GM12878 (cell line): ENCODE data around the gene CCDC88A. TPM values are rescaled to one million over a fixed set of nuclear protein-coding genes. Genes with fewer than 3 reads are reported as not detected.
A peak's percentile ranks its signal among the peaks of the same experiment; 100 is the strongest.

ENCODE experiments used
- ATF2 ChIP-seq: IDR thresholded peaks from 2 replicates; pipeline ENCODE4 v1.6.1; 2012; ENCODE audit warnings: low read length, inconsistent platforms
- ATF7 ChIP-seq: fragments of 450-650 bp; IDR thresholded peaks from 2 replicates; pipeline ENCODE4 v1.6.1; 2016; ENCODE audit warnings: low read depth, mild to moderate bottlenecking
- BCL11A ChIP-seq: IDR thresholded peaks from 2 replicates; pipeline ENCODE4 v1.6.1; 2011; ENCODE audit warnings: low read depth, low read length
- BHLHE40 ChIP-seq, 2 experiments: fragments of 450-650 bp in 1 of 2; IDR thresholded peaks; 2 replicates each; pipeline ENCODE4 v1.6.1; 2011 to 2017; ENCODE audit warnings: low read depth in 2 of 2, borderline replicate concordance in 1 of 2, improper control_type of control experiment in 1 of 2, low read length in 1 of 2, mild to moderate bottlenecking in 1 of 2
- CUX1 ChIP-seq: IDR thresholded peaks from 2 replicates; pipeline ENCODE4 v1.6.1; 2012; ENCODE audit warnings: improper control_type of control experiment, low read depth, low read length; ENCODE audit not compliant: insufficient replicate concordance
- E4F1 ChIP-seq: fragments of 450-650 bp; IDR thresholded peaks from 2 replicates; pipeline ENCODE4 v1.6.1; 2018; ENCODE audit warnings: borderline replicate concordance, mild to moderate bottlenecking; ENCODE audit not compliant: partially characterized antibody
- GABPA ChIP-seq: IDR thresholded peaks from 2 replicates; pipeline ENCODE4 v1.6.1; 2014; ENCODE audit warnings: antibody characterized with exemption, low read depth, mild to moderate bottlenecking, inconsistent platforms
- IKZF2 ChIP-seq, 2 experiments: fragments of 450-650 bp; IDR thresholded peaks; 2 replicates each; pipeline ENCODE4 v1.6.1; 2017; ENCODE audit warnings: mild to moderate bottlenecking in 2 of 2, moderate library complexity in 2 of 2
- IRF5 ChIP-seq: fragments of 450-650 bp; IDR thresholded peaks from 2 replicates; pipeline ENCODE4 v1.6.1; 2017; ENCODE audit warnings: borderline replicate concordance
- MTA3 ChIP-seq: IDR thresholded peaks from 2 replicates; pipeline ENCODE4 v1.6.1; 2012; ENCODE audit warnings: low read length, inconsistent platforms, borderline replicate concordance
- POLR2AphosphoS5 ChIP-seq: IDR thresholded peaks from 2 replicates; pipeline ENCODE4 v1.6.1; 2011; ENCODE audit warnings: mild to moderate bottlenecking, low read length, inconsistent platforms
- SREBF2 ChIP-seq: IDR thresholded peaks from 2 replicates; pipeline ENCODE4 v1.6.1; 2012; ENCODE audit warnings: mild to moderate bottlenecking, low read length
- TBL1XR1 ChIP-seq: IDR thresholded peaks from 2 replicates; pipeline ENCODE4 v1.6.1; 2012; ENCODE audit warnings: low read depth, low read length, improper control_type of control experiment
- TCF3 ChIP-seq: IDR thresholded peaks from 2 replicates; pipeline ENCODE4 v1.6.1; 2012; ENCODE audit warnings: low read depth, mild to moderate bottlenecking, low read length, borderline replicate concordance; ENCODE audit not compliant: insufficient read depth
- USF1 ChIP-seq: IDR thresholded peaks from 2 replicates; pipeline ENCODE4 v1.6.1; 2011; ENCODE audit warnings: borderline replicate concordance, low read depth, mild to moderate bottlenecking, moderate library complexity, mixed read lengths, low read length; ENCODE audit not compliant: insufficient read depth; ENCODE audit errors: extremely low read length
- ZNF274 ChIP-seq: IDR thresholded peaks from one replicate; pipeline ENCODE4 v1.8.0; 2011; ENCODE audit not compliant: insufficient read length, insufficient read depth
- ZNF384 ChIP-seq: IDR thresholded peaks from 2 replicates; pipeline ENCODE4 v1.6.1; 2012; ENCODE audit warnings: low read depth, mild to moderate bottlenecking, low read length, improper control_type of control experiment, borderline replicate concordance
- ZZZ3 ChIP-seq: IDR thresholded peaks from 2 replicates; pipeline ENCODE4 v1.6.1; 2011; ENCODE audit warnings: low read depth; ENCODE audit not compliant: control insufficient read depth, insufficient read length
- polyA plus RNA-seq, 11 experiments: library from polyadenylated mRNA; depleted of rRNA in 4 of 11; unstranded in 6 of 11; stranded (reverse) in 5 of 11; fragments of >200 nt; fragmentation: Nextera tagmentation in 4 of 11; fragmentation: Illumina TruSeq in 1 of 11; extraction: Ambion mirVana in 4 of 11; extraction: Trizol in 1 of 11; gene quantifications; 1 replicate in 1 of 11; 2 replicates in 10 of 11; pipeline versions ENCODE4 v1.2.1 to v1.2.3, GENCODE V29; 2011 to 2016; ENCODE audit warnings: inconsistent platforms in 2 of 11, missing spikeins in 2 of 11, low read depth in 1 of 11
- total RNA-seq, 4 experiments: library from RNA; depleted of rRNA in 3 of 4; stranded (reverse); fragments of >200 nt in 3 of 4; fragmentation: Illumina TruSeq in 1 of 4; extraction: Trizol in 1 of 4; gene quantifications; 2 replicates each; pipeline versions ENCODE4 v1.2.1 to v1.2.3, GENCODE V29; 2013 to 2021

The CCDC88A gene
- total and polyA plus RNA-seq, 10 of the 15 experiments (the other 5 are each of a cell fraction or from before 2014, with no cell fraction given), result 1.8 to 71.6 (median 45.9) TPM

- TF ChIP-seq ZNF274 (no peak), TCF3 (no peak), TBL1XR1 (0 out of 2 replicates have a peak, but pooled peaks have one; percentile 26), SREBF2 (no peak), IKZF2 (IDR thresholded peaks at IDR 0.05) (peak; percentile 38 to 67; a peak in 3 of 4 replicates), USF1 (no peak), ATF2 (peak; percentile 90), GABPA (peak; percentile 60; the same call in 1 of the 2 replicates), BCL11A (peak; percentile 94), ZNF384 (no peak), POLR2AphosphoS5 (no peak), E4F1 (no peak), BHLHE40 (IDR thresholded peaks at IDR 0.05; ENCODE audit: borderline replicate concordance in 1 of 2, low read depth in 2 of 2, low read length in 1 of 2) (peak; percentile 21 to 22; a peak in 1 of 4 replicates), ZZZ3 (no peak), CUX1 (no peak), MTA3 (peak; percentile 87; the same call in 1 of the 2 replicates), ATF7 (peak; percentile 72), IRF5 (no peak; the same call in 1 of the 2 replicates)
Observed at GRCh38 chr2:55302241-55302640, 117.4 kb downstream of the CCDC88A start (continued).
